CD4-positive, alpha-beta T cell treated with Interleukin-10 for 1 hour (primary cell): Measurements from ENCODE around the gene PTPRD.

Experiments used
- DNase-seq: peaks from one replicate; pipeline ENCODE4 v3.0.0-alpha.2; 2020

PTPRD gene

GRCh38 chr9:9231946-9232345, 1380.9 kb downstream of the PTPRD start:
- DNase-seq, result no peak

- DNase-seq, result no peak
Observed at GRCh38 chr9:9229269-9229668, 1383.5 kb downstream of the PTPRD start.

- no peak for DNase-seq
Observed at GRCh38 chr9:9223175-9223574, 1389.6 kb downstream of the PTPRD start.

- no peak for DNase-seq
Observed at GRCh38 chr9:9222730-9223129, 1390.1 kb downstream of the PTPRD start.

- no peak for DNase-seq
Observed at GRCh38 chr9:9216934-9217333, 1395.9 kb downstream of the PTPRD start.

- no peak for DNase-seq
Observed at GRCh38 chr9:9215050-9215449, 1397.8 kb downstream of the PTPRD start.

GRCh38 chr9:9214066-9214465, 1398.7 kb downstream of the PTPRD start:
- no peak for DNase-seq

- no peak for DNase-seq
Observed at GRCh38 chr9:9212963-9213362, 1399.8 kb downstream of the PTPRD start.

GRCh38 chr9:9202276-9202675, 1410.5 kb downstream of the PTPRD start:
- no peak for DNase-seq

- no peak for DNase-seq
Observed at GRCh38 chr9:9186086-9186485, 1426.7 kb downstream of the PTPRD start.

- no peak for DNase-seq
Observed at GRCh38 chr9:9182431-9182830, 1430.4 kb downstream of the PTPRD start.

- no peak for DNase-seq
Observed at GRCh38 chr9:9177081-9177480, 1435.7 kb downstream of the PTPRD start.

- DNase-seq, result no peak
Observed at GRCh38 chr9:9174358-9174757, 1438.4 kb downstream of the PTPRD start.

GRCh38 chr9:9173264-9173663, 1439.5 kb downstream of the PTPRD start:
- no peak for DNase-seq

GRCh38 chr9:9170439-9171134, 1442.2 kb downstream of the PTPRD start:
- no peak for DNase-seq

GRCh38 chr9:9142001-9142400, 1470.8 kb downstream of the PTPRD start:
- no peak for DNase-seq

GRCh38 chr9:9133526-9133925, 1479.3 kb downstream of the PTPRD start:
- no peak for DNase-seq

GRCh38 chr9:9124616-9125015, 1488.2 kb downstream of the PTPRD start:
- DNase-seq, result no peak

- no peak for DNase-seq
Observed at GRCh38 chr9:9122230-9122875, 1490.4 kb downstream of the PTPRD start.

GRCh38 chr9:9117866-9118265, 1494.9 kb downstream of the PTPRD start:
- DNase-seq, result no peak

- no peak for DNase-seq
Observed at GRCh38 chr9:9112001-9112720, 1500.6 kb downstream of the PTPRD start.

GRCh38 chr9:9108641-9109040, 1504.2 kb downstream of the PTPRD start:
- DNase-seq, result no peak

- DNase-seq, result no peak
Observed at GRCh38 chr9:9102295-9102694, 1510.5 kb downstream of the PTPRD start.

GRCh38 chr9:9100070-9100469, 1512.7 kb downstream of the PTPRD start:
- no peak for DNase-seq
